ENCODE measurements around the gene MCTP2.

- TF ChIP-seq CTCF (IDR thresholded peaks at IDR 0.05) (no peak), ZFX (IDR thresholded peaks at IDR 0.05; ENCODE audit: borderline replicate concordance) (no peak)
These were observed 2.9 kb downstream of the MCTP2 start for GRCh38 chr15:94234300-94234699.
